Esophagus muscularis mucosa (tissue), 4 donors: ENCODE data around the gene CYBA. TPM values are rescaled to one million over a fixed set of nuclear protein-coding genes. Genes with fewer than 3 reads are reported as not detected.

Experiments
- DNase-seq: peaks from one replicate; pipeline ENCODE4 v3.0.0-alpha.2; 2017; ENCODE audit errors: extremely low spot score
- H3K27ac ChIP-seq, 4 donors: fragments of 200-600 bp; sonication (generic); replicated peaks in 1 of 4; 1 replicate in 3 of 4; 2 replicates in 1 of 4; pipeline ENCODE4 v1.5.1; 2016 to 2019; ENCODE audit warnings: mild to moderate bottlenecking in 1 of 4
- H3K27me3 ChIP-seq, 4 donors: fragments of 200-600 bp; sonication (generic); one replicate each; pipeline versions ENCODE4 v1.5.1 to v1.6.0; 2016 to 2019
- H3K36me3 ChIP-seq, 4 donors: fragments of 200-600 bp; sonication (generic); one replicate each; pipeline ENCODE4 v1.5.1; 2016 to 2019
- H3K4me1 ChIP-seq, 4 donors: fragments of 200-600 bp; sonication (generic); one replicate each; pipeline ENCODE4 v1.5.1; 2016 to 2019
- H3K4me3 ChIP-seq, 4 donors: fragments of 200-600 bp; sonication (generic); 1 replicate in 2 of 4; 2 replicates in 2 of 4; pipeline ENCODE4 v1.5.1; 2016 to 2019; ENCODE audit warnings: mild to moderate bottlenecking in 4 of 4, moderate library complexity in 1 of 4
- H3K9me3 ChIP-seq, 4 donors: fragments of 200-600 bp; sonication (generic); 1 replicate in 3 of 4; 2 replicates in 1 of 4; pipeline ENCODE4 v1.5.1; 2016 to 2019
- EP300 ChIP-seq: sonication (generic); formaldehyde crosslinking; IDR thresholded peaks from one replicate; pipeline ENCODE4 v1.6.1; 2017; ENCODE audit warnings: antibody characterized with exemption
- POLR2A ChIP-seq: fragments of 450-650 bp; IDR thresholded peaks from one replicate; pipeline ENCODE4 v1.6.1; 2017; ENCODE audit warnings: antibody characterized with exemption, moderate library complexity, mild to moderate bottlenecking, low read depth
- POLR2AphosphoS5 ChIP-seq, 2 donors: sonication (generic); formaldehyde crosslinking; IDR thresholded peaks; one replicate each; pipeline ENCODE4 v1.6.1; 2017; ENCODE audit warnings: antibody characterized with exemption in 2 of 2
- WGBS: methylation state at CpG from one replicate; pipeline ENCODE4 v1.1.5; 2018; 5-methylcytosine and 5-hydroxymethylcytosine counted together
- intact Hi-C: fragments of 100-400 bp; cut with DNase I; formaldehyde crosslinking; loops from one replicate; pipeline ENCODE4 v1.15.1; 2023
- total RNA-seq, 4 donors: library from RNA; depleted of rRNA; stranded (reverse); fragments of >200 nt; gene quantifications; one replicate each; pipeline versions ENCODE4 v1.1.0 to v1.2.1, GENCODE V29; 2016
- TF ChIP-seq, protein P1 (sequence below), 3 experiments: fragments of 200-600 bp in 2 of 3; fragments of 450-650 bp in 1 of 3; sonication (generic) in 2 of 3; IDR thresholded peaks; one replicate each; pipeline ENCODE4 v1.5.1; 2017 to 2019; ENCODE audit warnings: antibody characterized with exemption in 3 of 3, mild to moderate bottlenecking in 2 of 3, moderate library complexity in 1 of 3

CYBA gene
- total RNA-seq, 4 donors from 2014 or later = 46.5 to 156 (median 99.2) TPM

DNA sequence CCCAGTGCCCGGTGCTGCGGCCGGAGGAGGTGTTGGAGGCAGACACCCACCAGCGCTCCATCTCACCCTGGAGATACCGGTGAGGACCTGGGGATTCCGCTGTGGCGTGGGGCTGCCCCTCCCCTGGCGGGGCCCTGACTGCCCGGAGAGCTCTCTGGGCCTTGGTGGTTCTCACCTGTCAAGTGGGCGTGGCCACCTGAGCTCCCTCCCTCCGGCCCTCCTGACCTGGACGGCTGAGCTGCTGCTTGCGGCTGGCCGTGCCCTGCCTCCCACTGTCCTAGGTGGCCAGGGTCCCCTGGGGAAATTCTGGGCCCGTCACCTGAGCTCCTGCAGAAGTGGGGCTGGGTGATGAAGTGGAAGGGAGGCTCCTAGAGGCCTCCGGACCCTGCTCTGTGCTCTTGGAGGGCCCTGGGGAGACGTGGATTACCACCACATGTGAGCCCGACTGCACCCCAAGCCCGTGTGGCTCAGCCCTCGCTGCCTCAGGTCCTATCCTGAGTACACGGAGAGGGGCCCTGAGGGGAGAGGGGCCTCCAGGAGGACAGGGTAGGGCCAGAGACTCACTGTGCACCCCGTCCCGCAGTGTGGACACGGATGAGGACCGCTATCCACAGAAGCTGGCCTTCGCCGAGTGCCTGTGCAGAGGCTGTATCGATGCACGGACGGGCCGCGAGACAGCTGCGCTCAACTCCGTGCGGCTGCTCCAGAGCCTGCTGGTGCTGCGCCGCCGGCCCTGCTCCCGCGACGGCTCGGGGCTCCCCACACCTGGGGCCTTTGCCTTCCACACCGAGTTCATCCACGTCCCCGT, 11.4 kb downstream of the CYBA start:
- H3K27me3 ChIP-seq = peaks cover 0 to 70% (median 24%) of the 10 kb centered on the region in 4 donors
- no peak for DNase-seq
- peaks cover 7 to 23% (median 8%) of the 10 kb centered on the region in 4 donors for H3K4me1 ChIP-seq
- H3K9me3 ChIP-seq = no peaks in the 10 kb centered on the region
- intact Hi-C loops = no loop called here
- no peak overlapping the region for H3K27ac ChIP-seq
- WGBS = 38% methylated on average over 3 of the region's 45 CpGs
- peaks cover 0 to 8% (median 0%) of the 10 kb centered on the region in 4 donors for H3K36me3 ChIP-seq
- TF ChIP-seq POLR2AphosphoS5 (IDR thresholded peaks at IDR 0.05) (no peak), EP300 (no peak), POLR2A (no peak)
- TF ChIP-seq, protein P1, sequence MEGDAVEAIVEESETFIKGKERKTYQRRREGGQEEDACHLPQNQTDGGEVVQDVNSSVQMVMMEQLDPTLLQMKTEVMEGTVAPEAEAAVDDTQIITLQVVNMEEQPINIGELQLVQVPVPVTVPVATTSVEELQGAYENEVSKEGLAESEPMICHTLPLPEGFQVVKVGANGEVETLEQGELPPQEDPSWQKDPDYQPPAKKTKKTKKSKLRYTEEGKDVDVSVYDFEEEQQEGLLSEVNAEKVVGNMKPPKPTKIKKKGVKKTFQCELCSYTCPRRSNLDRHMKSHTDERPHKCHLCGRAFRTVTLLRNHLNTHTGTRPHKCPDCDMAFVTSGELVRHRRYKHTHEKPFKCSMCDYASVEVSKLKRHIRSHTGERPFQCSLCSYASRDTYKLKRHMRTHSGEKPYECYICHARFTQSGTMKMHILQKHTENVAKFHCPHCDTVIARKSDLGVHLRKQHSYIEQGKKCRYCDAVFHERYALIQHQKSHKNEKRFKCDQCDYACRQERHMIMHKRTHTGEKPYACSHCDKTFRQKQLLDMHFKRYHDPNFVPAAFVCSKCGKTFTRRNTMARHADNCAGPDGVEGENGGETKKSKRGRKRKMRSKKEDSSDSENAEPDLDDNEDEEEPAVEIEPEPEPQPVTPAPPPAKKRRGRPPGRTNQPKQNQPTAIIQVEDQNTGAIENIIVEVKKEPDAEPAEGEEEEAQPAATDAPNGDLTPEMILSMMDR (IDR thresholded peaks at IDR 0.05) = no peak
- H3K4me3 ChIP-seq = no peak overlapping the region

DNA sequence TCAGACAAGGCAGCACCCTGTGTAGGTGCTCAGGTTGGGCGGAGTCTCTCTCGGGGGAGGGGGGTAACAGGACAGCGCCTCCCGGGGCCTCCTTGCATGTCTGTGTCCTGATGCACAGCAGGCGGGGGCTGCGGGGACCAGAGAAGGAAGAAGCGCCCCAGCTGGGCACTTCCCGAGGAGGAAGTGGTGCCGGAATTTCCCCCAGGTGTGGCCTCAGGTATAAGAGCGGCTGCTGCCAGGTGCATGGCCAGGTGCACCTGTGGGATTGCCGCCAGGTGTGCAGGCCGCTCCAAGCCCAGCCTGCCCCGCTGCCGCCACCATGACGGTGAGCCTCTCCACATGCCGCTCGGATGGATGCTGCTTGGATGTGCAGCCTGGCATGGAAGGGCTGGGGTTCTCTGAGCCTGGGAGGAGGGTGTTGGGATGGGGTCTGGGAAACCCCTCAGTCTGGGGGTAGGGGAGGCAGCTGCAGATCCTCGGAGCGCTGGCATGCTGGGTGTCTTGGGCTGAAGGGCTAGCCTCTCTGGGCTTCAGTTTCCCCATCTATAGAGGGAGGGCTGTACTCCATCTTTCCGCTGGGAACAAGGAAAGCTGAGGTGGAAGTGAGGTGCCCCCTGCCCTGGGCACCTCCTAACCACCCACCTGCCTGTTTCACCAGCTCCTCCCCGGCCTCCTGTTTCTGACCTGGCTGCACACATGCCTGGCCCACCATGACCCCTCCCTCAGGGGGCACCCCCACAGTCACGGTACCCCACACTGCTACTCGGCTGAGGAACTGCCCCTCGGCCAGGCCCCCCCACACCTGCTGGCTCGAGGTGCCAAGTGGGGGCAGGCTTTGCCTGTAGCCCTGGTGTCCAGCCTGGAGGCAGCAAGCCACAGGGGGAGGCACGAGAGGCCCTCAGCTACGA, 12.3 kb downstream of the CYBA start, which contains the start of gene IL17C:
Gene IL17C, plus strand, starts transcription at position 250 of the 908 bp plus-strand sequence. Its CDS starts 70 bp downstream, at position 320.
- no peaks in the 10 kb centered on the region for H3K9me3 ChIP-seq
- no peak for DNase-seq
- peaks cover 13 to 32% (median 16%) of the 10 kb centered on the region in 4 donors for H3K4me1 ChIP-seq
- TF ChIP-seq EP300 (no peak), POLR2AphosphoS5 (IDR thresholded peaks at IDR 0.05) (no peak), POLR2A (no peak)
- TF ChIP-seq, protein P1 (IDR thresholded peaks at IDR 0.05) = no peak
- intact Hi-C loops = no loop called here
- H3K27ac ChIP-seq = no peak within 1 kb of the TSS
- peaks cover 0 to 79% (median 24%) of the 10 kb centered on the region in 4 donors for H3K27me3 ChIP-seq
- H3K36me3 ChIP-seq = peaks cover 0 to 6% (median under 1%) of the 10 kb centered on the region in 4 donors
- no peak within 1 kb of the TSS for H3K4me3 ChIP-seq
- 48% methylated on average over 16 of the region's 27 CpGs for WGBS

- no peak for DNase-seq
- no peaks in the 10 kb centered on the region for H3K9me3 ChIP-seq
- H3K4me3 ChIP-seq = no peak overlapping the region
- WGBS = 78% methylated on average over 16 of the region's 23 CpGs
- no peak overlapping the region for H3K27ac ChIP-seq
- H3K4me1 ChIP-seq = peaks cover 13 to 35% (median 18%) of the 10 kb centered on the region in 4 donors
- intact Hi-C loops = no loop called here
- peaks cover 0 to 84% (median 24%) of the 10 kb centered on the region in 4 donors for H3K27me3 ChIP-seq
- peaks cover 10 to 20% (median 12%) of the 10 kb centered on the region in 4 donors for H3K36me3 ChIP-seq
- TF ChIP-seq EP300 = no peak
Observed at GRCh38 chr16:88636488-88637265, 14.2 kb downstream of the CYBA start.

- Histone ChIP-seq H3K9me3 (no peaks in the 10 kb centered on the region), H3K4me3 (no peak overlapping the region), H3K36me3 (peaks cover 19 to 29% (median 20%) of the 10 kb centered on the region in 4 donors), H3K27me3 (peaks cover 0 to 77% (median 23%) of the 10 kb centered on the region in 4 donors), H3K4me1 (peaks cover 13 to 35% (median 18%) of the 10 kb centered on the region in 4 donors), H3K27ac (no peak overlapping the region)
- 90% methylated on average over 12 of the region's 17 CpGs for WGBS
- no peak for DNase-seq
- TF ChIP-seq EP300 (no peak), POLR2AphosphoS5 (IDR thresholded peaks at IDR 0.05) (no peak), POLR2A (no peak)
- TF ChIP-seq, protein P1 (IDR thresholded peaks at IDR 0.05) = no peak
- intact Hi-C loops = no loop called here
Observed at GRCh38 chr16:88635671-88636319, 15.1 kb downstream of the CYBA start.
